Activated CD4-positive, alpha-beta memory T cell treated with anti-CD3 and anti-CD28 coated beads, Interleukin-2, amount 10 ng/mL, durations not matched to agents 7 days and 5 days (primary cell): ENCODE measurements around the gene ZBTB32. TPM values are rescaled to one million over a fixed set of nuclear protein-coding genes. Genes with fewer than 3 reads are reported as not detected.

Experiments
- CTCF ChIA-PET: fragments of 350-600 bp; sonication (Branson Sonifier 250); formaldehyde crosslinking; loops from one replicate; lab custom pipeline; 2021; ENCODE audit warnings: antibody characterized with exemption, inconsistent platforms; lab: Charles Lee
- POLR2A ChIA-PET: fragments of 350-600 bp; sonication (Branson Sonifier 250); formaldehyde crosslinking; loops from one replicate; lab custom pipeline; 2021; ENCODE audit warnings: antibody characterized with exemption; lab: Charles Lee
- DNase-seq: peaks from one replicate; pipeline ENCODE4 v3.0.0-alpha.2; 2020
- H3K27ac Mint-ChIP-seq: one replicate; pipeline ENCODE4 v1.8.0; 2021; ENCODE audit warnings: mild to moderate bottlenecking, mixed read lengths
- H3K27me3 Mint-ChIP-seq: one replicate; pipeline ENCODE4 v1.8.0; 2021; ENCODE audit warnings: mixed read lengths
- H3K36me3 Mint-ChIP-seq: one replicate; pipeline ENCODE4 v1.8.0; 2021; ENCODE audit warnings: low read depth, mixed read lengths
- H3K4me1 Mint-ChIP-seq: one replicate; pipeline ENCODE4 v1.8.0; 2021; ENCODE audit warnings: mixed read lengths
- H3K4me3 Mint-ChIP-seq: one replicate; pipeline ENCODE4 v1.8.0; 2021; ENCODE audit warnings: mild to moderate bottlenecking, mixed read lengths
- H3K9me3 Mint-ChIP-seq: one replicate; pipeline ENCODE4 v1.8.0; 2021; ENCODE audit warnings: mixed read lengths
- total RNA-seq, 2 experiments: library from RNA; stranded (reverse); gene quantifications; one replicate each; pipeline ENCODE4 v1.2.3, GENCODE V29; 2021

Gene ZBTB32
- total RNA-seq, 2 experiments from 2014 or later = 94.8 to 96.2 TPM

- peaks cover 42% of the 10 kb centered on the region for H3K36me3 Mint-ChIP-seq
- POLR2A ChIA-PET = interaction anchor here (0.9 to 6.8 kb wide), 4 partner anchors 13 to 72 kb away, joined by 3 to 160 read pairs (median 75); partner anchors contain the start of gene ZBTB32
- no peaks in the 10 kb centered on the region for H3K9me3 Mint-ChIP-seq
- peak overlapping the region; percentile 92 for H3K4me3 Mint-ChIP-seq
- H3K27ac Mint-ChIP-seq = peak overlapping the region; percentile 99
- peaks cover 61% of the 10 kb centered on the region for H3K4me1 Mint-ChIP-seq
- peak; percentile 36 for DNase-seq
- CTCF ChIA-PET = interaction anchor here (1.0 to 10.3 kb wide), 4 partner anchors 14 to 103 kb away, joined by 3 to 131 read pairs (median 5); no protein-coding TSS in a partner anchor
- H3K27me3 Mint-ChIP-seq = no peaks in the 10 kb centered on the region
Observed at GRCh38 chr19:35715981-35716800, 11.8 kb downstream of the ZBTB32 start.

GRCh38 chr19:35716801-35717664 lies 12.7 kb downstream of the ZBTB32 start:
- ChIA-PET CTCF (interaction anchor here (1.2 to 10.3 kb wide), 2 partner anchors 20 to 103 kb away, joined by 4 to 131 read pairs; no protein-coding TSS in a partner anchor), POLR2A (interaction anchor here (0.9 to 6.8 kb wide), 8 partner anchors 9 to 213 kb away, joined by 3 to 160 read pairs (median 18); partner anchors contain the start of genes IGFLR1, PSENEN, U2AF1L4 and ZBTB32)
- H3K4me1 Mint-ChIP-seq = peaks cover 60% of the 10 kb centered on the region
- H3K9me3 Mint-ChIP-seq = no peaks in the 10 kb centered on the region
- DNase-seq = peak; percentile 97
- peaks cover 50% of the 10 kb centered on the region for H3K36me3 Mint-ChIP-seq
- H3K27ac Mint-ChIP-seq = peak overlapping the region; percentile 99
- no peaks in the 10 kb centered on the region for H3K27me3 Mint-ChIP-seq
- H3K4me3 Mint-ChIP-seq = peak overlapping the region; percentile 92

GRCh38 chr19:35717665-35718344 lies 13.4 kb downstream of the ZBTB32 start, which contains the start of gene KMT2B:
Gene KMT2B, plus strand, starts transcription at chr19:35718003. Its CDS starts 16 bp downstream, at chr19:35718019.
- POLR2A ChIA-PET = interaction anchor here (0.9 to 5.1 kb wide), 13 partner anchors 9 to 212 kb away, joined by 3 to 45 read pairs (median 6); partner anchors contain the start of genes HAUS5, IGFLR1, LIN37 and PSENEN
- H3K27ac Mint-ChIP-seq = peak within 1 kb of the TSS; percentile 99
- no peaks in the 10 kb centered on the region for H3K27me3 Mint-ChIP-seq
- no peak for DNase-seq
- no peaks in the 10 kb centered on the region for H3K9me3 Mint-ChIP-seq
- peaks cover 52% of the 10 kb centered on the region for H3K4me1 Mint-ChIP-seq
- CTCF ChIA-PET = interaction anchor here (1.1 to 1.7 kb wide), 6 partner anchors 15 to 214 kb away, joined by 3 to 8 read pairs (median 6); partner anchors contain the start of gene LIN37
- H3K4me3 Mint-ChIP-seq = peak within 1 kb of the TSS; percentile 95
- H3K36me3 Mint-ChIP-seq = peaks cover 58% of the 10 kb centered on the region

GRCh38 chr19:35718345-35719041 lies 14.1 kb downstream of the ZBTB32 start:
- Mint-ChIP-seq H3K4me1 (peaks cover 46% of the 10 kb centered on the region), H3K4me3 (peak overlapping the region; percentile 95), H3K36me3 (peaks cover 64% of the 10 kb centered on the region), H3K27me3 (no peaks in the 10 kb centered on the region), H3K9me3 (no peaks in the 10 kb centered on the region), H3K27ac (peak overlapping the region; percentile 92)
- ChIA-PET POLR2A (interaction anchor here (0.9 to 5.1 kb wide), 14 partner anchors 9 to 211 kb away, joined by 3 to 45 read pairs (median 6); partner anchors contain the start of genes HAUS5, IGFLR1, LIN37 and PSENEN), CTCF (interaction anchor here (0.8 to 1.7 kb wide), 8 partner anchors 16 to 213 kb away, joined by 3 to 8 read pairs (median 4); partner anchors contain the start of genes LIN37 and PSENEN)
- peak; percentile 56 for DNase-seq

GRCh38 chr19:35719402-35720162 lies 15.2 kb downstream of the ZBTB32 start:
- Mint-ChIP-seq H3K27ac (peak overlapping the region; percentile 92), H3K4me1 (peaks cover 35% of the 10 kb centered on the region), H3K27me3 (no peaks in the 10 kb centered on the region), H3K36me3 (peaks cover 62% of the 10 kb centered on the region), H3K4me3 (peak overlapping the region; percentile 95), H3K9me3 (no peaks in the 10 kb centered on the region)
- DNase-seq = no peak
- CTCF ChIA-PET = interaction anchor here (1.1 to 1.7 kb wide), 6 partner anchors 21 to 212 kb away, joined by 3 to 8 read pairs (median 6); partner anchors contain the start of genes LIN37 and PSENEN
- POLR2A ChIA-PET = interaction anchor here (0.9 to 5.1 kb wide), 16 partner anchors 8 to 107 kb away, joined by 3 to 45 read pairs (median 6); partner anchors contain the start of genes HAUS5, IGFLR1, LIN37 and PSENEN

- CTCF ChIA-PET = interaction anchor here (1.3 kb wide), 1 partner anchor 20 kb away, joined by 5 read pairs; no protein-coding TSS in a partner anchor
- H3K36me3 Mint-ChIP-seq = peaks cover 62% of the 10 kb centered on the region
- peak overlapping the region; percentile 1 for H3K27ac Mint-ChIP-seq
- no peaks in the 10 kb centered on the region for H3K27me3 Mint-ChIP-seq
- no peak overlapping the region for H3K4me3 Mint-ChIP-seq
- DNase-seq = no peak
- POLR2A ChIA-PET = interaction anchor here (0.9 to 5.1 kb wide), 8 partner anchors 8 to 99 kb away, joined by 3 to 45 read pairs (median 4); partner anchors contain the start of genes IGFLR1, PSENEN and U2AF1L4
- no peaks in the 10 kb centered on the region for H3K9me3 Mint-ChIP-seq
- peaks cover 30% of the 10 kb centered on the region for H3K4me1 Mint-ChIP-seq
Observed at GRCh38 chr19:35720163-35720524, 15.8 kb downstream of the ZBTB32 start.

GRCh38 chr19:35720648-35721047 lies 16.3 kb downstream of the ZBTB32 start:
- DNase-seq = no peak
- peaks cover 64% of the 10 kb centered on the region for H3K36me3 Mint-ChIP-seq
- POLR2A ChIA-PET = interaction anchor here (0.9 to 5.1 kb wide), 7 partner anchors 7 to 99 kb away, joined by 3 to 45 read pairs (median 4); partner anchors contain the start of genes IGFLR1, PSENEN and U2AF1L4

GRCh38 chr19:35721374-35721773 lies 17.0 kb downstream of the ZBTB32 start:
- Mint-ChIP-seq H3K36me3 (peaks cover 64% of the 10 kb centered on the region), H3K4me3 (peak overlapping the region; percentile 17), H3K4me1 (peaks cover 23% of the 10 kb centered on the region), H3K27ac (no peak overlapping the region), H3K9me3 (no peaks in the 10 kb centered on the region), H3K27me3 (no peaks in the 10 kb centered on the region)
- no peak for DNase-seq
- POLR2A ChIA-PET = interaction anchor here (0.9 to 5.1 kb wide), 7 partner anchors 9 to 27 kb away, joined by 3 to 45 read pairs (median 6); partner anchors contain the start of genes IGFLR1, LIN37, PSENEN and U2AF1L4
- CTCF ChIA-PET = interaction anchor here (1.1 kb wide), 1 partner anchor 16 kb away, joined by 4 read pairs; no protein-coding TSS in a partner anchor

More at GRCh38 chr19:35720648-35721047, 16.3 kb downstream of the ZBTB32 start:
- Mint-ChIP-seq H3K27me3 (no peaks in the 10 kb centered on the region), H3K9me3 (no peaks in the 10 kb centered on the region), H3K4me1 (peaks cover 30% of the 10 kb centered on the region), H3K27ac (no peak overlapping the region), H3K4me3 (no peak overlapping the region)
- CTCF ChIA-PET = interaction anchor here (1.3 kb wide), 1 partner anchor 20 kb away, joined by 5 read pairs; no protein-coding TSS in a partner anchor

- POLR2A ChIA-PET = interaction anchor here (1.1 to 5.1 kb wide), 4 partner anchors 10 to 28 kb away, joined by 5 to 45 read pairs (median 10); partner anchors contain the start of gene IGFLR1
- Mint-ChIP-seq H3K4me3 (no peak overlapping the region), H3K36me3 (peaks cover 65% of the 10 kb centered on the region), H3K4me1 (peaks cover 19% of the 10 kb centered on the region), H3K27ac (no peak overlapping the region), H3K9me3 (no peaks in the 10 kb centered on the region), H3K27me3 (no peaks in the 10 kb centered on the region)
- DNase-seq = no peak
- CTCF ChIA-PET = interaction anchor here (0.8 kb wide), 1 partner anchor 103 kb away, joined by 3 read pairs; no protein-coding TSS in a partner anchor
Observed at GRCh38 chr19:35722461-35722860, 18.1 kb downstream of the ZBTB32 start.

- H3K27me3 Mint-ChIP-seq = no peaks in the 10 kb centered on the region
- H3K27ac Mint-ChIP-seq = no peak overlapping the region
- H3K9me3 Mint-ChIP-seq = no peaks in the 10 kb centered on the region
- DNase-seq = no peak
- no peak overlapping the region for H3K4me3 Mint-ChIP-seq
- H3K4me1 Mint-ChIP-seq = peaks cover 19% of the 10 kb centered on the region
- CTCF ChIA-PET = no interaction called here
- peaks cover 69% of the 10 kb centered on the region for H3K36me3 Mint-ChIP-seq
- POLR2A ChIA-PET = interaction anchor here (0.7 to 2.7 kb wide), 4 partner anchors 11 to 85 kb away, joined by 3 to 15 read pairs (median 6); no protein-coding TSS in a partner anchor
Observed at GRCh38 chr19:35722897-35723296, 18.5 kb downstream of the ZBTB32 start.
